ENCODE data around the gene UBC.

UBC gene

GRCh38 chr12:124914392-124915238 lies at the start of gene UBC:
Gene UBC (minus strand): TSS chr12:124914650. CDS start chr12:124913771, 879 bp downstream.
- DNase-seq (ENCODE audit: low read depth, low spot score) = peak; percentile 94

GRCh38 chr12:124963211-124963610 lies 48.8 kb upstream of the UBC start:
- DNase-seq (ENCODE audit: low read depth, low spot score) = no peak

GRCh38 chr12:124961055-124961454 lies 46.6 kb upstream of the UBC start:
- DNase-seq (ENCODE audit: low read depth, low spot score) = no peak

GRCh38 chr12:124956571-124956970 lies 42.1 kb upstream of the UBC start:
- DNase-seq (ENCODE audit: low read depth, low spot score) = no peak

GRCh38 chr12:124954771-124955170 lies 40.3 kb upstream of the UBC start:
- DNase-seq (ENCODE audit: low read depth, low spot score) = no peak

- no peak for DNase-seq (ENCODE audit: low read depth, low spot score)
Observed at GRCh38 chr12:124953689-124954405, 39.4 kb upstream of the UBC start.

- DNase-seq (ENCODE audit: low read depth, low spot score) = no peak
Observed at GRCh38 chr12:124952801-124953200, 38.4 kb upstream of the UBC start.

- no peak for DNase-seq (ENCODE audit: low read depth, low spot score)
Observed at GRCh38 chr12:124952295-124952694, 37.8 kb upstream of the UBC start.

- no peak for DNase-seq (ENCODE audit: low read depth, low spot score)
Observed at GRCh38 chr12:124949779-124950728, 35.6 kb upstream of the UBC start.

- no peak for DNase-seq (ENCODE audit: low read depth, low spot score)
Observed at GRCh38 chr12:124949066-124949465, 34.6 kb upstream of the UBC start.

GRCh38 chr12:124947561-124948398 lies 33.3 kb upstream of the UBC start:
- no peak for DNase-seq (ENCODE audit: low read depth, low spot score)

GRCh38 chr12:124947013-124947412 lies 32.6 kb upstream of the UBC start:
- DNase-seq (ENCODE audit: low read depth, low spot score) = no peak

GRCh38 chr12:124946447-124946793 lies 32.0 kb upstream of the UBC start:
- no peak for DNase-seq (ENCODE audit: low read depth, low spot score)

- no peak for DNase-seq (ENCODE audit: low read depth, low spot score)
Observed at GRCh38 chr12:124941170-124941527, 26.7 kb upstream of the UBC start.

- DNase-seq (ENCODE audit: low read depth, low spot score) = peak; percentile 96
Observed at GRCh38 chr12:124940393-124941169, 26.1 kb upstream of the UBC start.

- DNase-seq (ENCODE audit: low read depth, low spot score) = peak; percentile 98
Observed at GRCh38 chr12:124940143-124940392, 25.6 kb upstream of the UBC start.

GRCh38 chr12:124939421-124940142 lies 25.1 kb upstream of the UBC start:
- DNase-seq (ENCODE audit: low read depth, low spot score) = peak; percentile 96

- DNase-seq (ENCODE audit: low read depth, low spot score) = no peak
Observed at GRCh38 chr12:124939079-124939420, 24.6 kb upstream of the UBC start.

GRCh38 chr12:124938587-124938986 lies 24.1 kb upstream of the UBC start:
- DNase-seq (ENCODE audit: low read depth, low spot score) = no peak

- no peak for DNase-seq (ENCODE audit: low read depth, low spot score)
Observed at GRCh38 chr12:124938108-124938507, 23.7 kb upstream of the UBC start.

Data from ELF-1 (cell line).